ENCODE data around the gene MSL3.

MSL3 gene

DNA sequence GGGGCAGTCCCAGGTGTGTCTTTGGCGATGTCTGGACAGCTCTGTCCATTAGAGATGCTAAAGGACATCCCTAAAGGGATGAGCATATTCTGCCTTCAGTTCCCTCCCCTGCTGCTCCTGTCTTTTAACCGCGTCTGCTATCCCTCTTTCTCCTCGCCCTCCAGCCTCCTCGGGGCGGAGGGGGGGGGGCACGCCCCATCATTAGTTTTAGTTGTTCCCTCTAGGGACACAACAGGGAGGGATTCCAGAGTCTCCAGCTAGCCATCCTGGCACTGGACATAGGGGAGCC, 1.1 kb downstream of the MSL3 start:
- peak overlapping the region; percentile 70 for H3K4me3 ChIP-seq (ENCODE audit: low read depth, low read length)

DNA sequence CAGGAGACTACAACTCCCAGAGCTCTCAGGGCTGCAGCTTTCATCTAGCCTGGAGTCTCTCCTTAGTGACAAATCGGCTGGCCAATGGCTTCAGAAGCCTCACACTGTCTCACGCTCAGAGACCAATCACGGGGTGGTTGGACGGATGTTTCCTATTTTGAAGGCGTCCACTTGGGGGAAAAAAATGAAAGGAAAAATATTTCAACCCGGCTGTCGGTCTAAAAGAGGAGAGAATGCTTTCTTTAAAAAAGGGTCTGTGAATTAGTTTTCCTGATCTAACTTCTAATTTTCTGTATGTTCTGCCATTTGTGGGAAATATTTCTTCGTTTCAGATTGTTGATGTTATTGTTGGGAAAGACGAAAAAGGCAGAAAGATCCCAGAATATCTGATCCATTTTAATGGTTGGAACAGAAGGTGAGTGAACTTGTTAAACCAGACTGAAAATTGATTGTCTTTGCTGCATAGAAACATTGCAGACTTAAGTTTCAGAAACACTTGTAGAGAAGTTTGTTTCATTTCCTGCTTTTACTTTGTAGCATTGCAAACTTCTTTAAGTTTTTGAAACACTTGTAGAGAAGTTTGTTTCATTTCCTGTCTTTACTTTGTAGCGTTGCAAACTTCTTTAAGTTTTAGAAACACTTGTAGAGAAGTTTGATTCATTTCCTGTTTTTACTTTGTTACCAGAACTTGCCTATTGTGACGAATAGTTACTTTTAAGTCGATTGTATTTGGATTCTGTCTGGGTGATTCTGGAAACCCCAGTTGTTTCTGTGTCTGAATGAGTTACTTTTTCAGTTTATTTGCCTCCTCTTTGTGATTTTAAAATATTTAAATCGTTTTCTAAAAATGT, 1.6 kb downstream of the MSL3 start:
- peak overlapping the region; percentile 70 for H3K4me3 ChIP-seq (ENCODE audit: low read depth, low read length)

DNA sequence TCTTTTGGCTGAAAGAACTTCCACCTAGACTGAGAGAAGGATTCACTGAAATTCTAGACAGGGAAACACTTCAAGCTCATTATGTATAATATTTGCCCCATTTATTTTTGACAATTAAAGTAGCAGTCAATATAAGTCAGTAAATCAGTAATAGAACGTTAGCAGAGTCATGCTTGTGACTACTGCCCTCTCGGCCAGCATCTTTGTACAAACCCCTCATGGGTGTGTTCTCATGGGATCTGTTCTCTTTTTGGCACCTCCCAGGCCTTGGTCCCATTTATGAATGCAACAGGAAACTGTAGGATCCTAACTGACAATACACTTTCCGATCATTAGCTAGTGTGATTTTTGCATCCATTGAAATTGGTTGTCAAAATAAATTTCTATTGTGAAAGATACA, 2.9 kb downstream of the MSL3 start:
- H3K4me3 ChIP-seq (ENCODE audit: low read depth, low read length), result no peak overlapping the region

DNA sequence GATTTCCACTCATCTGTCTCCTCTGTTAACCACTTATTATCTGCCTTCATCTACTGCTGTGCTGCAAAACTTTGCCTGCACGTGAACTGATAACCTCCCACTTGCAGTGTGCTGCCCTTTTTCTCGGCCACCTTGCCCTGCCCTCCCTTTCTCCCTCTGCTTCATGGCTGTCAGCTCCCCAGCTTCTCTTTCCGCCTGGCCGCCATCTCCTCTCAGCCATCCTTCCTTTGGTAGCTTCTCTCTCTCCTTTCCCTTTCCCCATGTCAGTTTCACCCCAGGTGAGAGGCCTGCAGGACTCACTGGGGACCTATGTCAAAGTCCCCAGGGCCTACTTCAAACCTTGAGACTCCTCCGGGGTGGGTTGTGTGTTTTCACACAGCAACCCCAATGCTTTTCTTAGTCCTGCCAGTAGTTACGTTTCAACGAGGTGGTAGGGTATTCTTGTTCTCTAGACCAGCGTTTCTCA, 6.6 kb downstream of the MSL3 start:
- H3K4me3 ChIP-seq (ENCODE audit: low read depth, low read length), result no peak overlapping the region

DNA sequence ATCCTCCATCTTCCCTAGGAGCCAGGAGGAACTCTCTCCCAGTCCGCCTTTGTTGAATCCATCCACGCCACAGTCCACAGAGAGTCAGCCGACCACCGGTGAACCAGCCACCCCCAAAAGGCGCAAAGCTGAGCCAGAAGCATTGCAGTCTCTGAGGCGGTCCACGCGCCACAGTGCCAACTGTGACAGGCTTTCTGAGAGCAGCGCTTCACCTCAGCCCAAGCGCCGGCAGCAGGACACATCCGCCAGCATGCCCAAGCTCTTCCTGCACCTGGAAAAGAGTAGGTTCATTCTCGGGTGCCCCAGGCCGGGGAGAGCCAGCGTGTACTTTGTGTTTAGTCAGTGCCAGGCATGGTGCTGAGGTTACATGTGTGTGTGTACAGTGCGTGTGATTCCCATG, 7.4 kb downstream of the MSL3 start:
- H3K4me3 ChIP-seq (ENCODE audit: low read depth, low read length), result no peak overlapping the region

DNA sequence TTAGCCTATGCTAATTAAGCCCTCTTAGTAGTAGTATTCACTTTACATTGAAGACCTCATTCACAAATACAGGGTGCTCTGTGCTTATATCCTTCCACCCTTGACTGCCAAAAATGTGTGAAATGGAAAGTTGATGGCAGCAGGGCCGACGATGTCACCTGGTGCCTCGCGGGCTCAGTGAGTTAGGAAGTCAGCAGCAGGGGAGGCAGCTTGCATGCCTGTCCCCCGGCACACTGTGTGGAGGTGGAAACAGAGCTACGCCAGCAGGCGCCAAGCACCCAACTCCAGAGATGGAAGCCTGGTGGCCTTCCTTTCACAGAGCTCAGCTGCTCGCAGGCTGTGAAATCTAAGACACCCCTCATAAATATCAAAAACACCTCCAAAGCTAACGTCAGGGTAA, 8.4 kb downstream of the MSL3 start:
- no peak overlapping the region for H3K4me3 ChIP-seq (ENCODE audit: low read depth, low read length)

DNA sequence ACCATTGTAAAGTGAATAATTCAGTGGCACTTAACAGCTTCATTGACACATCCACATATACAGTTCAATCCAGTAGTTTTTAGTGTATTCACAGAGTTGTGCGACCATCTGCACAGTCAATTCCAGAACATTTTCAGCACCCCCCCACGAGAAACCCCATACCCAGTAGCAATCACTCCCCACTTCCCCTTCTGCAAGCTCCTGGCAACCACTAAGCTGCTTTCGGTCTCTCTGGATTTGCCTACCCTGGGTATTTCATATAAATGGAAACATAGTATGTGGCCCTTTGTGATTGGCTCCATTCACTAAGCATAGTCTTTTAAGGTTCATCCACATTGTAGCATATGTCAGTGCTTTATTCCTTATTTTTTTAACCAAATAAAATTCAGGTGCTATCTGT, 10.0 kb downstream of the MSL3 start:
- no peak overlapping the region for H3K4me3 ChIP-seq (ENCODE audit: low read depth, low read length)

DNA sequence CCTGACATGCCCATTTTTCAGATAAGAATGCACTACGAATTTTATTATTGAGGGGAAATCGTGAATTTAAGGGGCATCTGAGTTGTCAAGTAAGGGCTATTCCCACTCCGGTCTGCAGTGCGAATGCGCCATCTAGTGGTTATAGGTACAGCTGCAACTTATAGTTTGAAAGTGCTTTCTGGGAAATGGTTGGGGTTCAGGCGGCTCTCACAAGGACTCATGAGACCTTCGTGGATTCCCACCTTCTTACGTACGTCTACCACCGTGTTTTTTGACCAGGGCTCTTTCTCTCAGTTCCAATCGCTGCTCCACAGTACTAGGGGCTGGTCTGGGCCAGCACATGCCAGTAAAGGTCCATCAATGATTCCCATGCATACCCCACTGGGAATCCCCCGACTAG, 12.3 kb downstream of the MSL3 start:
- H3K4me3 ChIP-seq (ENCODE audit: low read depth, low read length), result no peak overlapping the region

DNA sequence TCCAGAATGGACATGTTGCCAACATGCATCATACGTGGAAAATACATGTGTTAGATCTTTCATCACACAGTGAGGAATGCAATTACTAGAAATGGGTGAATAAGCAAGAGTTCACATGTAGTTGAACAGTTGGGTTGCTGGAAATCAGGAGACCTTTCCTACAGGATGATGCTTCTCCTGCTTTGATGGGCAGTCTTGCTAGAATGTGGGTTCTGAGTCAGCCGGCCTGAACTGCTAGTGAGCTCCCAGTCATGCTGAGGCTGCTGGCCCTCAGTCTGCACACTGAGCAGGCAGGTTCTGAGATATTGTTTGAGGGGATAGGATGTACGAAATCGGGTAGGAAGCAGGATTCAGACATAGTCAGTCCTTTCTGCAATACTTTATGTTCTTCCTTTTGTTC, 20.2 kb downstream of the MSL3 start:
- H3K4me3 ChIP-seq (ENCODE audit: low read depth, low read length), result no peak overlapping the region

DNA sequence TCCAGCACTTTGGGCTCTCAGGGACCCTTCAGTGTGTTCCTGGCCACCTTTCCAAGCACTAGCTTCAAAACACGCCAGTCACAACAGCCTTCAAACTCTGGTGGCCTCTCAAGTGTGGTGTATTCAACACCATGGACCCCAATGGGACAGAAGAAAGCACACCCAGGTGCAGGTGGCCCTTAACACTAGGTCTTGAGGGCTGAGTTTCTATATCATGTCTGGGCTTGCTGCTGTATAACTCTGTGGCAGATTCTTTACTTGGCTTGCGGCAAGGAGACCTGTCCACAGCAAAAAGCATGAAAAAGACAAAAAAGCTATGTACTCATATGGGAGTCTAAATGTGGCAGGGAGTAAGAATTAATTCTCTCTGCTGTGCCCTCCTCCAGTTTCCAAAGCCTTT, 23.1 kb downstream of the MSL3 start:
- H3K4me3 ChIP-seq (ENCODE audit: low read depth, low read length), result no peak overlapping the region

DNA sequence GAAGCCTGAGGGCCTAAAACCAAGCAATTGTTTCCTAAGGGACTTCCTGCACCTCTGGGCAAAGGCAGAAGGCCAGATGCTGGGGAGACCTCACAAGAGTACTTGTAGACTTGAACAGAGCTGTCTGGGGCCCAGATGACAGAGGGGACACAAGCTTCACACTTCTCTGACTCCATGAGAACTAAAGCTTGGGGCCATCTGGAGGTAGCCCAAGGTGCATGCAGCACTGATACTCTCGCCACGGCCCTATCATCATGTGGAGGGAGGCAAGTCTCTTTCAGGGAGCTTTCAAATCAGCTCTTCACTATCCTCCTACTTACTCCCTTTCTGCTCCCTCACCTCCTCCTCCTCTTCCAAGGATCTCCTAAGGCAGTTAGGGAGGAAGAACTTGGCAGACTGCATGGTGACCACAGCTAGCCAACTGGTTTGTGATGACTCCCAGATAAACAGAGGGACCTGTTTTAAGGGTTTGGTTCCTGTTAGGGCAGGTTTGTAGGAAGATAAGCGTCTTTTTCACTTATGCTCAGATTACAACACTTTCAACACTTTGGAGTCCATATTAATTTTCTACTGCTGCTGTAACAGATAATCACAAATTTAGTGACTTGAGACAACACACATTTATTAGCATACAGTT, 23.8 kb downstream of the MSL3 start:
- H3K4me3 ChIP-seq (ENCODE audit: low read depth, low read length), result no peak overlapping the region

DNA sequence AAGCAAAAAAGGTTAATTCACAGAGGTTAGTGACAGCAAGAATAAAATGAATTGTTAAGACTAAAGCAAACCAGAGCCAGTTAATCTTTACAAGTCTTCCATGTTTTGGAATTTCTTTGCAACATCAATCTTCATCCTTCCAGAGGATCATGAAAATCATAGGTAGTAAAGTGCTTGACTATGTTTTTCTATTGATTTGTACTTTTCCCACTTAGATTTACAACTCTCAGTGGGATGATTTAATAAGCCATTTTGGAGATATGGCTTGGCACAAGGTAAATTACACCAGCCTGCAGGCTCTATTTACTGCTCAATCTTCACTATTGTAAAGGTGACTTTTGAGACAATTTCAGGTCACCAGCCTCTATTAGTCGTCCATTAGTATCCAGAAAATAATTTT, 26.5 kb downstream of the MSL3 start:
- H3K4me3 ChIP-seq (ENCODE audit: low read depth, low read length), result no peak overlapping the region

DNA sequence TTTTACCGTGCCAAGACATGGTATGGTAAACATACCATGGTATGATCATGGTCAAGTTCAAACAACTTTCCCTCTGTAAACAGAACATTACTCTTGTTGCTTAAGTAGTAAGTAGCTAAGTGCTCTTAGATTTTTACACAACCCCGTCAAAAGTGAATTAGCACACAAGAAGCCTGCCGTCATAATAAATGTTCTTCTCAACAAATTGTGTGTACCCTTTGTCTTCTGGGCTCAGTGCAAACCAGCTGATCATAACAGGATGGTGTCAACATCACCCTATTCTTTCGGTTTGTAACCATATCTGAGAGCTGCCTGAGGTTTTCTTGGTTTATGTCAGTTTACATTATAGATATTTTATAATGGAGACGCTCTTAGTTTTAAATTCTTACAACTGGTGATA, 28.8 kb downstream of the MSL3 start:
- no peak overlapping the region for H3K4me3 ChIP-seq (ENCODE audit: low read depth, low read length)

DNA sequence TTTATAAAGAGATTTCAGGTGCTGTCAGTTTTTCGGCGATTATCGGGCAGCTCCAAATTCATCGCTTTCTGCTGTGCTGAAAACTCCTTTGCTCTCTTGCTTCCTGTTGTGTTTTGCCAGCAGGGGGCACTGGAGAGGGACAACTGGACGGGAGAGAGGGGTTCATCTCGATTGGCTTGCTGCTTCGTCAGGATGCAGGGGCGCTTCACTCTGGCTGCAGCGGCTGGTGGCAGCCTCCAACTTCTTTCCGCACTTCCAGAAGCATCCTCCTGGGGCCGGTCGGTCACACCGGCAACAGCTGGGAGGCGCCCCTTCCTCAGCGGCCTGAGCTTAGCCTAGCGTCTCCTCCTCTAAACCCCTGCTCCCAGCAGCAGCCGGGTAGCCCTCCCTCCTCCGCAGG, 29.5 kb downstream of the MSL3 start:
- H3K4me3 ChIP-seq (ENCODE audit: low read depth, low read length), result no peak overlapping the region

DNA sequence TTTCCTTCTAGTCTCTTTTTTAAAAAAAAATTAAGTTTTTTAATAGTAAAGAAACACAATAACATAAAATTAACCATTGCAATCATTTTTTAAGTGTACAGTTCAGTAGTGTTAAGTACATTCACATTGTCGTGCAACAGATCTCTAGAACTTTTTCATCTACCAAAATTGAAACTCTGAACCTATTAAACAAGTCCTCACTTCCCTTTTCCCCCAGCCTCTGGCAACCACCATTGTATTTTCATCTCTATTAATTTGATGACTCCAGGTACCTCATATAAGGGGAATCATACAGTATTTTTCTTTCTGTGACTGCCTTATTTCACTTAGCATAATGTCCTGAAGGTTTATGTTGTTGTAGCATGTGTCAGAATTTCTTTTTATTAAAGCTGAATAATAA, 31.8 kb downstream of the MSL3 start:
- no peak overlapping the region for H3K4me3 ChIP-seq (ENCODE audit: low read depth, low read length)

DNA sequence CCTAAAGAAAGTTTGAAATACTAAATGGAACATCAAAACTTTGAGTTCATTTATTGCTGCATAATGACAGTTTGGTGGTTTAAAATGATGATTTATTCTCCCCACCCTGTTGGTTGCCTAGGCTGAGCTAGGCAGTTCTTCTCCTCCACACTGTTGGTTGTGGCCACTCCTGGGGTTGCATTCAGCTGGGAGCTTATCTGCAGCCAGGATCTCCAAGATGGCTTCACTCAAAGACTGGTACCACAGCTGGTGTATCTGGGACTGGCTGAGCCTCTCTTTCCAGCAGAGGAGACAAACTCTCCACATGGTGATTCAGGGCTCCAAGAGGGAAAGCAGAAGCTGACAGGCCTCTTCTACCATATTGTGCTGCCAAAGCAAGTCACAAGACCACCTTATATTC, 33.1 kb downstream of the MSL3 start:
- no peak overlapping the region for H3K4me3 ChIP-seq (ENCODE audit: low read depth, low read length)

DNA sequence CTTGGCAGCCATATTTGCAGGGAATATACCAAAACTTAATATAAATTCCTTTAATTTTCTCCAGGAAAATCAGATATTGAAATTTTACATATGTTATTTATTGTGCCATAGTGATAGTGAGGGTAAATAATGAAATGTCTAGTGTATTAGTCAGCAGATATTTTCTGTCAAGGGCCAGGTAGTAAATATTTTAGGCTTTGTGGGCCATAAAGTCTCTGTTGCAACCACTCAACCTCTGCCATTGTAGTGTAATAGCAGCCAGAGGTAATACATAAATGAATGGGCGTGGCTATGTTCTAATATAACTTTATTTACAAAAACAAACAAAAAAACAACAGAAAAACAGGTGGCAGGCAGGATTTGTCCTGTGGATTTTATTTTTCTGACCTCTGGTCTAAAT, 33.5 kb downstream of the MSL3 start:
- H3K4me3 ChIP-seq (ENCODE audit: low read depth, low read length), result no peak overlapping the region

DNA sequence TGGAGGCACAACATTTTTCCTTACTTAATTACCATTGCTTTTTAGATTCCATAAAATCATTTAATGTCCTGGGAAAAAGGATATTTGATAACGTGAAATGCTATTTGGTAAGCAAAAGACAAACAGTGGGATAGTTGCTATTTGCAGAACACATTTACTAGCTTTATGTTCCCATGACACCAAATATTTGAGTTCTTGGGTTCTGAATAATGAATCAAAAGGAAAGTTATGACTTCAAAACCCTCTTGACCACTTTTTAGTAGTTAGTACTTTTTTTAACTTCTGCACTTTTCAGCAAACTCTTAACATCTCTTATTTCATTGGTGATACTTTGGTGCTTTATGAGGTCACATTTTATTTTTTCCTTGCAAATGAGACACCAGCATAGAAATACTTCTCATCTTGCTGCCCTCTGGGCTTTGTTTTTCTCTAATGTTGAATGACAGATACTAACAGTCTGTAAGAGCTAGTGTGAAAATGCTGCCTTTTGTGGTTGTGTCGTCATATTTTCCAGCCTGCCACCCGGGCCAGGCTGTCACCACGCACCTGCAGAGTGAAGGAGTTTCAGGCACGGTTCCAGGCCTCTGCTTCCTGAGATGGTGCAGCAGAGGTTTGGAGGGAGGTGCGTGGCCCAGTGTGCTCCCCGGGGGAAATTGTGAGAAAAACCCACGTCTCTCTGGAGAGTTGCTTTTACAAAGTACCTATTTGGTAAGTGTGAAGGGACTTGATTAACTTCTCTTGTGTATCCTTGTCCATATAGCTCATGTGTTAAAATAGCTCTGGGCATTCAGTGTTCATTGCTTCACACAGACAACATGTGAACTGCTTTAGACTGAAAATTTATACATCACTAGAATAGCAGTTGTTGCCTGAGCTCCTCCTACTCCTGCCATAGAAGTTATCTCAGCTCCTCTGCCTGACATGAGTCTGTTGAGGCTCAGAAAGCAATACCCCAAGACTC, 34.7 kb downstream of the MSL3 start:
- no peak overlapping the region for H3K4me3 ChIP-seq (ENCODE audit: low read depth, low read length)

DNA sequence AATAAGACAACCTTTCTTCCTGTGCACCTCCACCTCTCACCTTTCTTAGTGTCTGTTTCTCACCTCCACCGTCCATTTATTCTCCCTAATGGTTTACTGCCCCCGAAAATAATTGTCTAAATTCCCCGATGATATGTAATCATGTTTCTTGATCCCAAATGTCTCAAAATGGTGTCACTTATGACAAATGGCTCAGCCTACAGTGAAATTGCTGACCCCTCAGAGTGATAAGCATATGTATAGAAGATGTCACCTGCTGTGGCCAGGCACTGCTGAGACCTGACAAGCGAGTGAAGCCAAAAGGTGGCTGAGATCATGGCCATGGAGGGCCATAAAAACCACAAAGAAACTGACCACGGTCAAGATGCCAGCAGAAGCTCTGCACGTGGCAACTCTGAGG, 35.7 kb downstream of the MSL3 start:
- no peak overlapping the region for H3K4me3 ChIP-seq (ENCODE audit: low read depth, low read length)

DNA sequence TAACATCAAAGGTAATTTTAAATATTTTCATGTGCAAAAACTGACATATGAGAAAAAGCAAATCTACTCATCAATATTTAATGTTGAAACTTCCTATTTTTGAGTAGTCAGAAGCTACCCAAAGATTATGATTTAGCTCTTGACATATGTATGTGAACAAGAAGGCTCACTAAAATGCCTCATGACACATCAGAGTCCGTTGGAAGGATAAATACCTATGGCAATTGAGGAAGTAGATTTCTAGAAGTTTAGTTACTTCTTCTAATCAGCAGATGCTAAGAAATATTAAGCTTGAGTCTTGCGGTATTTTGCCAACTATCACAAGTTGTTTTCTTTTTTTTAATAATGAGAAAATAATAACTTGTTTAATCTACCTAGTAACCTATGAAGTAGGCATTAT, 55.3 kb downstream of the MSL3 start:
- no peak overlapping the region for H3K4me3 ChIP-seq (ENCODE audit: low read depth, low read length)
